K562 (cell line): Measurements from ENCODE around the gene NOL8. TPM values are rescaled to one million over a fixed set of nuclear protein-coding genes. Genes with fewer than 3 reads are reported as not detected.

Source experiments
- DPF2 ChIP-seq: fragments of 450-650 bp; IDR thresholded peaks from 2 replicates; pipeline ENCODE4 v1.6.1; 2016
- FOXJ2 ChIP-seq: fragments of 200-800 bp; sonication (Bioruptor generic); IDR thresholded peaks from 2 replicates; pipeline ENCODE4 v1.6.1; 2016; ENCODE audit warnings: missing genetic modification characterization, missing compliant biosample characterization
- HDAC3 ChIP-seq: fragments of 450-650 bp; IDR thresholded peaks from 2 replicates; pipeline ENCODE4 v1.6.1; 2018; ENCODE audit warnings: borderline replicate concordance, mild to moderate bottlenecking, moderate library complexity; ENCODE audit not compliant: partially characterized antibody
- HMGN3 ChIP-seq: IDR thresholded peaks from 2 replicates; pipeline ENCODE4 v1.6.1; 2011; ENCODE audit warnings: borderline replicate concordance, low read depth, mild to moderate bottlenecking, mixed read lengths, low read length; ENCODE audit not compliant: insufficient read length; ENCODE audit errors: extremely low read depth
- PHF21A ChIP-seq: fragments of 450-650 bp; IDR thresholded peaks from 2 replicates; pipeline ENCODE4 v1.6.1; 2017; ENCODE audit warnings: low read depth, borderline replicate concordance
- POLR2H ChIP-seq: IDR thresholded peaks from 2 replicates; pipeline ENCODE4 v1.6.1; 2016; ENCODE audit warnings: missing genetic modification characterization, low read depth, mild to moderate bottlenecking, control low read depth, missing compliant biosample characterization, moderate library complexity
- PRDM10 ChIP-seq: fragments of 450-650 bp; IDR thresholded peaks from 2 replicates; pipeline ENCODE4 v1.6.1; 2018; ENCODE audit not compliant: partially characterized antibody
- ZNF609 ChIP-seq: sonication (generic); formaldehyde crosslinking; IDR thresholded peaks from 2 replicates; pipeline ENCODE4 v1.8.1; 2023; ENCODE audit warnings: missing genetic modification reagents, mild to moderate bottlenecking, borderline replicate concordance
- ZNF695 ChIP-seq: fragments of 450-650 bp; formaldehyde crosslinking; IDR thresholded peaks from 2 replicates; pipeline ENCODE4 v1.4.0; 2020; ENCODE audit warnings: mild to moderate bottlenecking, moderate library complexity
- ZNF707 ChIP-seq: fragments of 250-450 bp; sonication (Bioruptor Pico); conservative IDR thresholded peaks from 2 replicates; pipeline ENCODE4 v1.8.0; 2022; ENCODE audit warnings: inconsistent platforms, mild to moderate bottlenecking, moderate library complexity
- polyA plus RNA-seq, 8 experiments: library from polyadenylated mRNA; depleted of rRNA in 4 of 8; stranded (reverse) in 5 of 8; unstranded in 3 of 8; fragments of >200 nt; fragmentation: Nextera tagmentation in 2 of 8; fragmentation: Illumina TruSeq in 1 of 8; extraction: Ambion mirVana in 2 of 8; extraction: Trizol in 1 of 8; gene quantifications; 2 replicates each; pipeline versions ENCODE4 v1.2.1 to v1.2.3, GENCODE V29; 2011 to 2014; ENCODE audit warnings: inconsistent platforms in 1 of 8, missing spikeins in 1 of 8
- total RNA-seq, 7 experiments: library from RNA; depleted of rRNA in 6 of 7; stranded (reverse); fragments of >200 nt in 6 of 7; fragmentation: Illumina TruSeq in 2 of 7; extraction: Trizol in 2 of 7; gene quantifications; 2 replicates each; pipeline versions ENCODE4 v1.2.1 to v1.2.3, GENCODE V29; 2011 to 2021; ENCODE audit warnings: low replicate concordance in 1 of 7
- TF ChIP-seq, protein P1 (sequence below), 2 experiments: fragments of 450-650 bp; IDR thresholded peaks; 2 replicates each; pipeline ENCODE4 v1.6.1; 2018; ENCODE audit warnings: mild to moderate bottlenecking in 2 of 2, low read depth in 1 of 2; ENCODE audit not compliant: partially characterized antibody in 2 of 2

Gene NOL8
- total and polyA plus RNA-seq, 9 of the 15 experiments (the other 6 are each of a cell fraction or from before 2014, with no cell fraction given) = 51.3 to 91.5 (median 58.7) TPM

- TF ChIP-seq, protein P1, sequence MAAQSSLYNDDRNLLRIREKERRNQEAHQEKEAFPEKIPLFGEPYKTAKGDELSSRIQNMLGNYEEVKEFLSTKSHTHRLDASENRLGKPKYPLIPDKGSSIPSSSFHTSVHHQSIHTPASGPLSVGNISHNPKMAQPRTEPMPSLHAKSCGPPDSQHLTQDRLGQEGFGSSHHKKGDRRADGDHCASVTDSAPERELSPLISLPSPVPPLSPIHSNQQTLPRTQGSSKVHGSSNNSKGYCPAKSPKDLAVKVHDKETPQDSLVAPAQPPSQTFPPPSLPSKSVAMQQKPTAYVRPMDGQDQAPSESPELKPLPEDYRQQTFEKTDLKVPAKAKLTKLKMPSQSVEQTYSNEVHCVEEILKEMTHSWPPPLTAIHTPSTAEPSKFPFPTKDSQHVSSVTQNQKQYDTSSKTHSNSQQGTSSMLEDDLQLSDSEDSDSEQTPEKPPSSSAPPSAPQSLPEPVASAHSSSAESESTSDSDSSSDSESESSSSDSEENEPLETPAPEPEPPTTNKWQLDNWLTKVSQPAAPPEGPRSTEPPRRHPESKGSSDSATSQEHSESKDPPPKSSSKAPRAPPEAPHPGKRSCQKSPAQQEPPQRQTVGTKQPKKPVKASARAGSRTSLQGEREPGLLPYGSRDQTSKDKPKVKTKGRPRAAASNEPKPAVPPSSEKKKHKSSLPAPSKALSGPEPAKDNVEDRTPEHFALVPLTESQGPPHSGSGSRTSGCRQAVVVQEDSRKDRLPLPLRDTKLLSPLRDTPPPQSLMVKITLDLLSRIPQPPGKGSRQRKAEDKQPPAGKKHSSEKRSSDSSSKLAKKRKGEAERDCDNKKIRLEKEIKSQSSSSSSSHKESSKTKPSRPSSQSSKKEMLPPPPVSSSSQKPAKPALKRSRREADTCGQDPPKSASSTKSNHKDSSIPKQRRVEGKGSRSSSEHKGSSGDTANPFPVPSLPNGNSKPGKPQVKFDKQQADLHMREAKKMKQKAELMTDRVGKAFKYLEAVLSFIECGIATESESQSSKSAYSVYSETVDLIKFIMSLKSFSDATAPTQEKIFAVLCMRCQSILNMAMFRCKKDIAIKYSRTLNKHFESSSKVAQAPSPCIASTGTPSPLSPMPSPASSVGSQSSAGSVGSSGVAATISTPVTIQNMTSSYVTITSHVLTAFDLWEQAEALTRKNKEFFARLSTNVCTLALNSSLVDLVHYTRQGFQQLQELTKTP (IDR thresholded peaks at IDR 0.05; ENCODE audit: low read depth in 1 of 2, partially characterized antibody in 2 of 2) = peak; percentile 45 to 94
- peak; percentile 79 for TF ChIP-seq DPF2
- peak; percentile 85 for TF ChIP-seq HDAC3
- 0 out of 2 replicates have a peak, but pooled peaks have one; percentile 48 for TF ChIP-seq ZNF707
- TF ChIP-seq ZNF609 = 0 out of 2 replicates have a peak, but pooled peaks have one; percentile 39
- peak; percentile 68 for TF ChIP-seq HMGN3
- peak; percentile 84; the same call in 1 of the 2 replicates for TF ChIP-seq PHF21A
- TF ChIP-seq ZNF695 (CRISPR knock-in tag) = no peak
- TF ChIP-seq FOXJ2 (tag) = peak; percentile 77; the same call in 1 of the 2 replicates
- peak; percentile 100 for TF ChIP-seq PRDM10
- TF ChIP-seq POLR2H = peak; percentile 56; the same call in 1 of the 2 replicates
Observed at GRCh38 chr9:92325269-92325990, at the start of gene NOL8, which contains the start of gene CENPP (continued).
